Measurements from ENCODE around the gene COPS6. TPM values are rescaled to one million over a fixed set of nuclear protein-coding genes. Genes with fewer than 3 reads are reported as not detected.

COPS6 gene
- total and polyA plus RNA-seq, 2 donors, result 49.1 to 81.1 TPM

DNA sequence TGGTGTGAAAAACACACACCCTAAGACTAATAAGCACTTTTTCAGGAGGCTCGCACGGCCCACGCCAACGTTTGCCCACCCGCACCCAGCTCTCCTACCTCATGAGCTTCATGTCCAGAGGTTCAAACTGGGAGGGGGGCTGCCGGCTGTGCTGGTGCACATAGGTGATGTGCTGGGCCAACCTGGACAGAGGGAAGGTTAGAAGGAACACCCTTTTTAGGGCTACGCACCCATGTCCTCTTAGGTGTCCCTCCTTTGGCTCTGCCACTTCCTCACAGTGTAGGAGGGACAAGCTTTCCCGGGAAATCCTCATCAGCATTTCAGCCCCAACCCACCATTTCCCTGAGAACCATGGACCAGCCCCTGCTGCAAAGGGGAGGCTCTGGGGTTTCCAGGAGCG is 6.5 kb downstream of the COPS6 start:
- DNase-seq (ENCODE audit: low read depth in 6 of 9, low spot score in 9 of 9), result no peak
- Histone ChIP-seq H3K27ac (ENCODE audit: low read depth in 1 of 2, low read length in 1 of 2) (no peak overlapping the region), H3K4me3 (ENCODE audit: low read length in 2 of 2) (no peak overlapping the region), H3K36me3 (ENCODE audit: control insufficient read depth in 2 of 2, insufficient read depth in 2 of 2, low read length in 1 of 2) (peaks cover 86 to 96% of the 10 kb centered on the region in 2 donors), H3K9me3 (ENCODE audit: control insufficient read depth in 2 of 2, insufficient read depth in 1 of 2, low read length in 1 of 2) (peaks cover 0 to 4% of the 10 kb centered on the region in 2 donors), H3K27me3 (ENCODE audit: control insufficient read depth in 2 of 2, insufficient read depth in 1 of 2, low read length in 1 of 2) (no peaks in the 10 kb centered on the region), H3K4me1 (ENCODE audit: control insufficient read depth in 2 of 2, insufficient read depth in 2 of 2, low read length in 2 of 2) (peaks cover 9 to 17% of the 10 kb centered on the region in 2 donors)
- WGBS, result 96% methylated on average over 9 of the region's 9 CpGs

DNA sequence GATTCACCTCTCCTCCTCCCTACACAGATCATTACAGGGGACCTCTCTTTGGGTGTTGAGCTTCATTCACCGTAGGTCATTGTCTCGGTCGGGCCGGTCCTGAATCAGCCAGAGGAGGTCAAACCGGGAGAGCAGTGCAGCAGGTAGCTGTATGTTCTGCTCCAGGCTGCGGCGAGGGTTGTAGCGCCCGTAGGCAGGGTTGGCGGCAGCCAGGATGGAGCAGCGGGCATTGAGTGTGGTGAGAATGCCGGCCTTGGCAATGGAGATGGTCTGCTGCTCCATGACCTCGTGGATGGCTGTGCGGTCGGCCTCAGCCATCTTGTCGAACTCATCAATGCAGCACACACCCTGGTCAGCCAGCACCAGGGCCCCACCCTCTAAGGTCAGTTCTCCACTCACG is 6.9 kb downstream of the COPS6 start:
- no peaks in the 10 kb centered on the region for H3K27me3 ChIP-seq (ENCODE audit: control insufficient read depth in 2 of 2, insufficient read depth in 1 of 2, low read length in 1 of 2)
- H3K4me1 ChIP-seq (ENCODE audit: control insufficient read depth in 2 of 2, insufficient read depth in 2 of 2, low read length in 2 of 2), result peaks cover 9 to 17% of the 10 kb centered on the region in 2 donors
- H3K9me3 ChIP-seq (ENCODE audit: control insufficient read depth in 2 of 2, insufficient read depth in 1 of 2, low read length in 1 of 2), result peaks cover 0 to 7% of the 10 kb centered on the region in 2 donors
- no peak overlapping the region for H3K4me3 ChIP-seq (ENCODE audit: low read length in 2 of 2)
- DNase-seq (ENCODE audit: low read depth in 6 of 9, low spot score in 9 of 9), result no peak
- 98% methylated on average over 17 of the region's 17 CpGs for WGBS
- H3K36me3 ChIP-seq (ENCODE audit: control insufficient read depth in 2 of 2, insufficient read depth in 2 of 2, low read length in 1 of 2), result peaks cover 82 to 94% of the 10 kb centered on the region in 2 donors
- H3K27ac ChIP-seq (ENCODE audit: low read depth in 1 of 2, low read length in 1 of 2), result no peak overlapping the region

DNA sequence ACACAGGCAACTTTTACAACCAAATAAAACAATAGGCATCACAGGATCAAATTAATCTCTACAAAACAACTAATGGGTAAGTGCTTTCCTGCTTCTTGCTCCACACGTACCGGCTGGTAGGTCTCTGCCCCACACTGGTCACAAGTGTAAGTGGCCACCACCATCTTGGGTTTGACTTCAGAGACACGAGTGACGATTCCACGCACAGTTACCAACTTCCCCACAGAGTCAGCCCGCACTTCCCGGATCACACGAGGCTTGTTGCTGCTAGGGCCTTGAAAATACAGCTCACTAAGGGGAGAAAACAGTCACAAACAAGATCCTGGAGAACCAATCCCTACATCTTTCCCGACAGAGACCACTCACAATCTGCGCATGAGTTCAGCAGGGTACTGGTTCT is 10.1 kb downstream of the COPS6 start:
- Histone ChIP-seq H3K4me1 (ENCODE audit: control insufficient read depth in 2 of 2, insufficient read depth in 2 of 2, low read length in 2 of 2) (peaks cover 9 to 31% of the 10 kb centered on the region in 2 donors), H3K27me3 (ENCODE audit: control insufficient read depth in 2 of 2, insufficient read depth in 1 of 2, low read length in 1 of 2) (no peaks in the 10 kb centered on the region), H3K9me3 (ENCODE audit: control insufficient read depth in 2 of 2, insufficient read depth in 1 of 2, low read length in 1 of 2) (peaks cover 0 to 12% of the 10 kb centered on the region in 2 donors), H3K36me3 (ENCODE audit: control insufficient read depth in 2 of 2, insufficient read depth in 2 of 2, low read length in 1 of 2) (peaks cover 55 to 70% of the 10 kb centered on the region in 2 donors), H3K27ac (ENCODE audit: low read depth in 1 of 2, low read length in 1 of 2) (peak overlapping the region; percentile 52 to 68), H3K4me3 (ENCODE audit: low read length in 2 of 2) (no peak overlapping the region)
- 97% methylated on average over 10 of the region's 10 CpGs for WGBS
- no peak for DNase-seq (ENCODE audit: low read depth in 6 of 9, low spot score in 9 of 9)

DNA sequence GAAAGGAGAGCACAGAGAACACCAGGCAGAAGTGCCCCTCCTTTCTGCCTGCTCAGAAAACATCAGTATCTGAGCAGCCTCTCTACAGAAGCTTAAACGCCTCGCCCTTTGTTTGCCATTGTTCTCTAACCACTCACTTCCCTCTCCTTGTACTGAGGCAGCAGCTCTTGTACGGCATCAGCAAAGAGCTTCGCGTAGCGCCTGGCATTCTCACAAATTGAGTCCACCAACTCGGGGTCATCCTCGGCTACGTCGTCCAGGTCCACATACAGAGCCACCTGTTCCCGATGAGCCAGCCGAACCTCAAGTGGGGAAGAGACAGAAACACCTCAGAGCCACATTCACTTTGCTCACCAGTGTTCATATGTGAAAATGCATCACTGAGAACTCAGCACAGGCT is 10.7 kb downstream of the COPS6 start:
- H3K9me3 ChIP-seq (ENCODE audit: control insufficient read depth in 2 of 2, insufficient read depth in 1 of 2, low read length in 1 of 2), result peaks cover 0 to 12% of the 10 kb centered on the region in 2 donors
- H3K4me3 ChIP-seq (ENCODE audit: low read length in 2 of 2), result peak overlapping the region; percentile 64 to 91
- H3K36me3 ChIP-seq (ENCODE audit: control insufficient read depth in 2 of 2, insufficient read depth in 2 of 2, low read length in 1 of 2), result peaks cover 55 to 68% of the 10 kb centered on the region in 2 donors
- H3K4me1 ChIP-seq (ENCODE audit: control insufficient read depth in 2 of 2, insufficient read depth in 2 of 2, low read length in 2 of 2), result peaks cover 9 to 31% of the 10 kb centered on the region in 2 donors
- 84% methylated on average over 12 of the region's 12 CpGs for WGBS
- peak in 1 of 9 donors; percentile 34 for DNase-seq (ENCODE audit: low read depth in 6 of 9, low spot score in 9 of 9)
- H3K27ac ChIP-seq (ENCODE audit: low read depth in 1 of 2, low read length in 1 of 2), result peak overlapping the region; percentile 52 to 68
- no peaks in the 10 kb centered on the region for H3K27me3 ChIP-seq (ENCODE audit: control insufficient read depth in 2 of 2, insufficient read depth in 1 of 2, low read length in 1 of 2)

DNA sequence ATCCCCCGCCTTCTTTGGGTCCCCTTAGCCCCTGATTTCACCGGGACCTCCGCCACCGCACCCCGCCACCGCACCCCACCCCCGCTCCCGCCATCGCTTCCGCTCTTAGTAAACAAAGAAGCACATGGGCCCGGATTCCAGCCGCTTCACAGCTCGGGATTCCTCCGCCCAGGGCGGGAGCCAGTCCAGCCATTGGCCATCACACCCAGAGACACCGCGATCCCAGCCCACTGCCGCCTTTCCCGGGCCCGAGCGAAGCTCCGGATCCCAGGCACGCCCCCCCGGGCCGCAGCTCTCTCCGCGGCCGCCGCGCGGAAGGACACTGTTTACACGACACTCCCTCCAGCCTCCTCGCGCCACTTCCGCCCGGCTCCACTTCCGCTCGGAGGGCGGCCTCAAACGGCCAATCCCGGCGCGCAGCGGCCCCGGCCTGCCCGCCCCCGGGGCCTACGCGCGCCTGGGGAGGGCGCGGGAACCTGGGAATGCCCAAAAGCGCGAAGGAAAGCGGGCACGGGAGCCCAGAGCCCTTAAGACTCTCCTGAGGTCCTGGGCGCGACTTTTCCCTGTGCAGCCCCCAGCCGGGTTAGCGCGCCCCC is 11.7 kb downstream of the COPS6 start:
- Histone ChIP-seq H3K36me3 (ENCODE audit: control insufficient read depth in 2 of 2, insufficient read depth in 2 of 2, low read length in 1 of 2) (peaks cover 54 to 65% of the 10 kb centered on the region in 2 donors), H3K4me3 (ENCODE audit: low read length in 2 of 2) (peak overlapping the region; percentile 64 to 91), H3K4me1 (ENCODE audit: control insufficient read depth in 2 of 2, insufficient read depth in 2 of 2, low read length in 2 of 2) (peaks cover 9 to 31% of the 10 kb centered on the region in 2 donors), H3K27ac (ENCODE audit: low read depth in 1 of 2, low read length in 1 of 2) (peak overlapping the region; percentile 43 to 90), H3K27me3 (ENCODE audit: control insufficient read depth in 2 of 2, insufficient read depth in 1 of 2, low read length in 1 of 2) (no peaks in the 10 kb centered on the region), H3K9me3 (ENCODE audit: control insufficient read depth in 2 of 2, insufficient read depth in 1 of 2, low read length in 1 of 2) (peaks cover 0 to 12% of the 10 kb centered on the region in 2 donors)
- under 1% methylated on average over 61 of the region's 61 CpGs for WGBS
- peak in 8 of 9 donors; percentile 68 to 97 (median 91) for DNase-seq (ENCODE audit: low read depth in 6 of 9, low spot score in 9 of 9)

DNA sequence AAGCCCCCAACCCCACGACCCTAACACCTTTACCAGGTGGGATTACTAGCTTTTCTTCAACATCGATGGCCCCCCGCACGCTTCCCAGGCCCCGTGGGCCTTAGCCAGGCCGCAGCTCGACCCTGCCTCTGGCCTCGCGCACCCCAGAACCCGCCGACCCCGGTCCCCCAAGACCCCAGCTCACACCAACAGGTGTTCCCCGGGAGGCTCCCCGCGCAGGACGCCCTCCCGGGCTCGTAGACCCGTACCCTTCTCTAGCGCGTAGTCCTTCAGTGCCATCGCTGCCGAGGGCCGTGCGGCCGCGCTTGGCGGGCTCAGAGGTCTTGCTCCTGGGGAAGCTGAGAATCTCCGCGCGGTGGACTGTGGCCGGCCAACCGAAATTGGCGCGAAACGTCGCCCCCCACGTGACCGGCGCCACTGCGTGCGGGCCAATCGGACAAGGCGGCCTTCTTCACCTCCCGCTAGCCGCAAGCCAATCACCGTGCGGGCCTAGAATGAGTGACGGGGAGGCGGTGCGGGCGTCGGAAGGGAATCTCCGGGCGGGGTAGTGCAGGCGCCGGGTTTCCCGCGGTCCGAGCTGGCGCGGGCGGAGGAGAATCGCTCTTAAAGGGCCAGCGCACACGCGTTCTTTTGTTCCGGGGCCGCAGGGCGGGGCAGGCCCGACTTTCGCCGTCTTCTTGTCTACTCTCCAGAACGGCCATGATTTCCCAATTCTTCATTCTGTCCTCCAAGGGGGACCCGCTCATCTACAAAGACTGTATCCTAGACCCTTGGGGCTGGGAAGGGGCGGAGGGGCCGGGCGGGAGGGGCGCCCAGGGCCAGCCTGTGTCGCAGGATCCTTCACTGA is 12.5 kb downstream of the COPS6 start, which contains the start of the genes AP4M1 and MCM7:
Gene AP4M1, plus strand, starts transcription at position 628 of the 847 bp plus-strand sequence. Its CDS starts 72 bp downstream, at position 700.
Gene MCM7, minus strand, starts transcription at position 382 of the 847 bp plus-strand sequence. Its CDS starts 103 bp downstream, at position 279.
- Histone ChIP-seq H3K9me3 (ENCODE audit: control insufficient read depth in 2 of 2, insufficient read depth in 1 of 2, low read length in 1 of 2) (peaks cover 0 to 10% of the 10 kb centered on the region in 2 donors), H3K36me3 (ENCODE audit: control insufficient read depth in 2 of 2, insufficient read depth in 2 of 2, low read length in 1 of 2) (peaks cover 54 to 64% of the 10 kb centered on the region in 2 donors), H3K27me3 (ENCODE audit: control insufficient read depth in 2 of 2, insufficient read depth in 1 of 2, low read length in 1 of 2) (no peaks in the 10 kb centered on the region), H3K4me3 (ENCODE audit: low read length in 2 of 2) (peak within 1 kb of the TSS; percentile 64 to 91), H3K27ac (ENCODE audit: low read depth in 1 of 2, low read length in 1 of 2) (peak within 1 kb of the TSS; percentile 84 to 90), H3K4me1 (ENCODE audit: control insufficient read depth in 2 of 2, insufficient read depth in 2 of 2, low read length in 2 of 2) (peaks cover 9 to 31% of the 10 kb centered on the region in 2 donors)
- DNase-seq (ENCODE audit: low read depth in 6 of 9, low spot score in 9 of 9), result peak; percentile 86 to 98 (median 92)
- WGBS, result under 1% methylated on average over 80 of the region's 80 CpGs

DNA sequence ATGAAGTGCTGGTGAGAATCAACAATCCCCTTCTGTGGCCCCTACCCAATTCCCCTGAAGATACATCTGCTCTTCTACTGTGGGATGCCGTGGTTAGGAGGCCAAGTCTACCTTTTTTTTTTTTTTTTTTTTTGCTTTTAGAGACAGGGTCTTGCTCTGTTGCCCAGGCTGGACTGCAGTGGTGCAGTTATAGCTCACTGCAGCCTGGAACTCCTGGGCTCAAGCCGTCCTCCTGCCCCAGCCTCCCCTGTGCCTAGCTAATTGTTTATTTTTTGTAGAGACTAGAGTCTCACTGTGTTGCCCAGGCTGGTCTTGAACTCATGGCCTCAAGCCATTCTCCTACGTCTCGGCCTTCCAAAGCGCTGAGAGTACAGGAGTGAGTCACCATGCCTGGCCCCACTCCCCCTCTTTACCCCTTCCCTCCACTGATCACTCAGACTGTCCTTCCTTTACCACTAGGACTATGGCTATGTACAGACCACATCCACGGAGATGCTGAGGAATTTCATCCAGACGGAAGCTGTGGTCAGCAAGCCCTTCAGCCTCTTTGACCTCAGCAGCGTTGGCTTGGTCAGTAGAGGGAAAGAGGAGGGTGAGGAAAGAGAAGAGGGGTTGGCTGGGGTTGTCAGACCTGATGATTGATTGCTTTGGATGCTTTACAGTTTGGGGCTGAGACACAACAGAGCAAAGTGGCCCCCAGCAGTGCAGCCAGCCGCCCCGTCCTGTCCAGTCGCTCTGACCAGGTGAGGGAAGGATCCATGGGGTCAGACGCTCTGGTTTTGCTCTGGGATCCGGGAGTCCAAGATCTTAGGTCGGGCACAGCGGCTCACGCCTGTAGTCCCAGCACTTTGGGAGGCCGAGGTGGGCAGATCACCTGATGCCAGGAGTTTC is 14.4 kb downstream of the COPS6 start:
- Histone ChIP-seq H3K4me3 (ENCODE audit: low read length in 2 of 2) (no peak overlapping the region), H3K4me1 (ENCODE audit: control insufficient read depth in 2 of 2, insufficient read depth in 2 of 2, low read length in 2 of 2) (peaks cover 9 to 30% of the 10 kb centered on the region in 2 donors), H3K9me3 (ENCODE audit: control insufficient read depth in 2 of 2, insufficient read depth in 1 of 2, low read length in 1 of 2) (peaks cover 0 to 8% of the 10 kb centered on the region in 2 donors), H3K36me3 (ENCODE audit: control insufficient read depth in 2 of 2, insufficient read depth in 2 of 2, low read length in 1 of 2) (peaks cover 58 to 65% of the 10 kb centered on the region in 2 donors), H3K27ac (ENCODE audit: low read depth in 1 of 2, low read length in 1 of 2) (no peak overlapping the region), H3K27me3 (ENCODE audit: control insufficient read depth in 2 of 2, insufficient read depth in 1 of 2, low read length in 1 of 2) (no peaks in the 10 kb centered on the region)
- no peak for DNase-seq (ENCODE audit: low read depth in 6 of 9, low spot score in 9 of 9)
- WGBS, result 98% methylated on average over 17 of the region's 17 CpGs

DNA sequence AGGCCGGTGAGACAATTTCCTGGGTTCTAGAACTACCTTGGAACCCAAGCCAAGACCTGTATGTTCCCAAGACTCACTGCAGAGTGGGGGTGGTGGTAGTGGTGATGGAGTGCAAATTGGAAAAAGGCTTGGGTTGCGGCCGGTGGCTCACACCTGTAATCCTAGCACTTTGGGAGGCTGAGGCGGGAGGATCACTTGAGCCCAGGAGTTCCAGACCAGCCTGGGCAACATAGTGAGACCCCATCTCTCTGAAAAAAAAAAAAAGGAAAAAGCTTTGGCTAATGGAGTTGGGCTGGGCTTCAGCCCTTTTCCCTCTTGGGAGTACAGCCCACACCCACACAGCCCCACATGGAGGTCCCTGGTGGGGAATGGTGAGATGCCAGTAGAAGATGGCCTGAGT is 16.8 kb downstream of the COPS6 start:
- Histone ChIP-seq H3K4me1 (ENCODE audit: control insufficient read depth in 2 of 2, insufficient read depth in 2 of 2, low read length in 2 of 2) (peaks cover 0 to 14% of the 10 kb centered on the region in 2 donors), H3K36me3 (ENCODE audit: control insufficient read depth in 2 of 2, insufficient read depth in 2 of 2, low read length in 1 of 2) (peaks cover 61 to 62% of the 10 kb centered on the region in 2 donors), H3K4me3 (ENCODE audit: low read length in 2 of 2) (no peak overlapping the region), H3K27me3 (ENCODE audit: control insufficient read depth in 2 of 2, insufficient read depth in 1 of 2, low read length in 1 of 2) (no peaks in the 10 kb centered on the region), H3K9me3 (ENCODE audit: control insufficient read depth in 2 of 2, insufficient read depth in 1 of 2, low read length in 1 of 2) (peaks cover 0 to 6% of the 10 kb centered on the region in 2 donors), H3K27ac (ENCODE audit: low read depth in 1 of 2, low read length in 1 of 2) (no peak overlapping the region)
- 99% methylated on average over 4 of the region's 4 CpGs for WGBS
- no peak for DNase-seq (ENCODE audit: low read depth in 6 of 9, low spot score in 9 of 9)
